KG1 (cell line): Measurements from ENCODE around the gene TMEM117.

ENCODE experiments used
- DNase-seq: peaks from one replicate; lab custom pipeline; 2025; lab: John Stamatoyannopoulos, UW

TMEM117 gene

GRCh38 chr12:44379831-44380230 is 544.0 kb downstream of the TMEM117 start:
- no peak for DNase-seq

DNA sequence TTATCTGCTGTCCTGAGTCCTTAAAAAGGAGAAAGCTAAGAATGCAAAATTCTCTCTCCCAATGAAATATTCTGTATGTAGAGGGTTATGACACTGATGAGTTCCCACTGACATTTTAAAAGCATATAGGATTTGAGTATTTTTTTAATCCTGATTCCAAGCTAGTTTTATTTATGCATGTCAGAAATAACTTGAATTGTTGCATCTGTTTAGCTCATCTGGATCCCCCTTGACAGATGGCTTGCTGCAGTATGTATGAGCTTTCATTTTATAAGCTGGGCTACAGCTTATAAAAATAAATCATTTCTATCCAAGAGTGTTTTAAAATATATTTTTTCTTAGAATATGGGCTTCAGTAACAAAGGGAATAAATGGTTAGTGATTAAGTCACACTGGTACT is 545.0 kb downstream of the TMEM117 start:
- no peak for DNase-seq

- no peak for DNase-seq
Measured at GRCh38 chr12:44381341-44381740, 545.5 kb downstream of the TMEM117 start.

- DNase-seq: no peak
Measured at GRCh38 chr12:44384136-44384535, 548.3 kb downstream of the TMEM117 start.

GRCh38 chr12:44385964-44386363 is 550.1 kb downstream of the TMEM117 start:
- no peak for DNase-seq

DNA sequence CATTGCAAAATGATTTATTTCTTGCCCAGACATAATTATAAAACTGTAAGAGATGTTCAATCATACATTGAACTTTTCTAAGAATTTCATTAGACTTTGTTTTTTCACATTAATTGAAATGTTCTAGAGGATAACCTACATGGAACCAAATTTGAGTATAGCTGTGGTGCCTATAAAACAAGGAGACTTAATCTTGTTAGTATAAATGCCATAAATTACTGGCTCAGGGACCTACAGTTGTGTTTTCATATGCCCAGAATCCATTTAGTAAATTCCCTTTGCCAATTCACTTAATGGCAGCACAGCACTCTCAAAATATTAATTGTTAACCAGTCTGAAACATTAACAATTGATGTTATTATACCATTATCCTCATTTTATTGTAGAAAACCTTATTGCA is 551.7 kb downstream of the TMEM117 start:
- DNase-seq: no peak

DNA sequence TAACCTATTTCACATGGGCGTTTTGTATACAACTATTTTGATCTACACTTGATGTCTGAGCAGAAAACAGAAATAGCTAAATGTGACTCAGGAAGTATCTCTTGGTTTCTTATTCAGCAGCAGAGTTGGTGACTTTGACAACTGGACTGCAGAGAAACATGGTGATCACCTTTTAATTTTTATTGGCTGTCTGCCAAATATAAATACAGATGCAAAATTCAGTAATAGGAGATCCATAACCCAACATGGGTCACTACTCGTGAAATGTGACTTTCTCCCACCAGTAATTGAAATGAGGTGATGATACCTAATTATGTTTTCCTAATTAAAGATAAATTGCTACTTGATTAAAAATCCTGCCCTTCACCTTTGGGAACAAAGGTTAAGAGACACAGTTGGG is 553.2 kb downstream of the TMEM117 start:
- no peak for DNase-seq

GRCh38 chr12:44389896-44390295 is 554.0 kb downstream of the TMEM117 start:
- DNase-seq: no peak

GRCh38 chr12:44397631-44398030 is 561.8 kb downstream of the TMEM117 start:
- DNase-seq: no peak

GRCh38 chr12:44403185-44403584 is 567.3 kb downstream of the TMEM117 start:
- no peak for DNase-seq

DNA sequence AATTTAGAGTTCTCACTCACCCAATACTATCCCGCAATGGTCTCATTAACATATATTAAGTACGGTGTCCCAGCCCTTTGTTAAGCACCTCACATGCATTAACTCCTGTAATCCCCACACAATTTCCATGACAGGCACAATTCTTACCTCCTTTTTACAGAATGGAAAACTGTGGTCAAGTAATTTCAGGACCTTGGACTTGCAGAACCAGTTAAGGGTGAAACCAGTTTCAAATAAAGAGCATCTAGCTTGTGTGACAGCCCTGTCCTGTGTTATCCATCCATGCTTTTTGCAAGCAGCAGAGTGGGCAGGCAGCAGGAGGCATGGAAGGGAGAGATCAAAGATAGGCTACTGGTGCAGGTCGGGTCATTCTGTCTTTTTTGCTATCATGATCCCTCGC is 569.4 kb downstream of the TMEM117 start:
- DNase-seq: no peak

DNA sequence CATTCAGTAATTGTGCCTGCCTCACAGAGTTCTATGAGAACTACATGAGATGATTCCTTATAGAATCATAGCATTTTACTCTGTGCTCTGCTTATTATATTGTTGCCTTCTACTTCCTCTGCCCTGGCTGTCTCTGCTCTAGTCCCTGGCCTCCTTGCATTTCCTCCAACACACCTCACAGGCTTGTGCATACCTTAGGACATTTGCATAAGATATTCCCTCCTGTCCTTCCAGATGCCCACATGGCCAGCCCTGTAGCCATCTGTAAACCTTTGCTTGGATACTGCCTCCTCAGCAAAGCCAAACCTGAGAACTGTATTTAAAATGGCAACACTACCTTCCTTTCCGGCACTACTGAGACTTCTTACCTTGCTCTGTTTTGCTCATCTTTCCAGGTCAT is 586.7 kb downstream of the TMEM117 start:
- no peak for DNase-seq

GRCh38 chr12:44428825-44429224 is 592.9 kb downstream of the TMEM117 start:
- no peak for DNase-seq

GRCh38 chr12:44431647-44432343 is 595.9 kb downstream of the TMEM117 start:
- no peak for DNase-seq

DNA sequence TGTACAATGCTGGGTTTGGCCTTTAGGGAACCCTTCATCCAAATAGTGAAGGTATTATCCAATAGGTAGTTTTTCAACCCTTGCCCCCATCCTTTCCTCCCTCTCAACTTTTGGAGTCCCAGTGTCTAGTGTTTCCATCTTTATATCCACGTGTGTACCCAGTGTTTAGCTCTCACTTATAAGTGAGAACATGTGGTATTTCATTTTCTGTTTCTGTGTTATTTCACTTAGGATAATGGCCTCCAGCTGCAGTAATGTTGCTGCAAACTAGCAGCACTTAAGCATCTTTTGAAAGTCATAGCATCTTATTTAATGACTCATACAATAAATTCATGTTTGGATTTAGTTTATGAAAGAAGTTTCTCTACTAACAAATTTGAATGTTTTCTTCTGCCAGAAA is 597.8 kb downstream of the TMEM117 start:
- DNase-seq: no peak

DNA sequence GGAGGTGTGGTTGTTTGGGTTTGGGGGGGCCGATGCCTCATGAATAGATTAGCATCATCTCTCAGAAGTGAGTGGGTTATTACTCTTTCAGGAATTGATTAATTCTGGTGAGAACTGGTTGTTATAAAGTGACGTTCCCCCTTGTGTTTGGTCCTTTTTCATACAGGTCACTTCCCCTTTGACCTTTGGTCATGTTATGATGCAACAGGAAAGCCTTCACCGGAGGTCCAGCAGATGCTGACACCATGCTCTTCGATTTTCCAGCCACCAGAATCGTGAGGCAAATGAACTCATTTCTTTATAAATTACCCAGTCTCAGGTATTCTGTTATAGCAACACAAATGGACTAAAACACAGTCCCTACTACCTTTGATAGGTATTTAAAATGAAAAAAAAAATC is 600.9 kb downstream of the TMEM117 start:
- DNase-seq: no peak
